ENCODE data around the gene TRIM54. TPM values are rescaled to one million over a fixed set of nuclear protein-coding genes. Genes with fewer than 3 reads are reported as not detected.
A peak's percentile ranks its signal among the peaks of the same experiment; 100 is the strongest.

The TRIM54 gene
- total and polyA plus RNA-seq, 2 donors (not counting 3 experiments of a cell fraction or from before 2014, with no cell fraction given): 0.51 to 1.7 TPM

GRCh38 chr2:27249891-27250651, 32.2 kb upstream of the TRIM54 start:
- H3K9me3 ChIP-seq (replicated peaks; ENCODE audit: control insufficient read depth, insufficient read depth, low read length): no peaks in the 10 kb centered on the region
- dilution Hi-C loops (cut with MboI; ENCODE audit: extremely low pct_ligation_motif_present, low sequenced_read_pairs): no loop called here
- CTCF ChIA-PET: interaction anchor here (1.1 to 6.8 kb wide), 7 partner anchors 12 to 53 kb away, joined by 3 to 81 read pairs (median 4); partner anchors contain the start of genes SLC30A3 and TRIM54
- FAIRE-seq (peak; percentile 55), DNase-seq (ENCODE audit: low read depth, low spot score) (peak; percentile 64)
- TF ChIP-seq, protein P1, sequence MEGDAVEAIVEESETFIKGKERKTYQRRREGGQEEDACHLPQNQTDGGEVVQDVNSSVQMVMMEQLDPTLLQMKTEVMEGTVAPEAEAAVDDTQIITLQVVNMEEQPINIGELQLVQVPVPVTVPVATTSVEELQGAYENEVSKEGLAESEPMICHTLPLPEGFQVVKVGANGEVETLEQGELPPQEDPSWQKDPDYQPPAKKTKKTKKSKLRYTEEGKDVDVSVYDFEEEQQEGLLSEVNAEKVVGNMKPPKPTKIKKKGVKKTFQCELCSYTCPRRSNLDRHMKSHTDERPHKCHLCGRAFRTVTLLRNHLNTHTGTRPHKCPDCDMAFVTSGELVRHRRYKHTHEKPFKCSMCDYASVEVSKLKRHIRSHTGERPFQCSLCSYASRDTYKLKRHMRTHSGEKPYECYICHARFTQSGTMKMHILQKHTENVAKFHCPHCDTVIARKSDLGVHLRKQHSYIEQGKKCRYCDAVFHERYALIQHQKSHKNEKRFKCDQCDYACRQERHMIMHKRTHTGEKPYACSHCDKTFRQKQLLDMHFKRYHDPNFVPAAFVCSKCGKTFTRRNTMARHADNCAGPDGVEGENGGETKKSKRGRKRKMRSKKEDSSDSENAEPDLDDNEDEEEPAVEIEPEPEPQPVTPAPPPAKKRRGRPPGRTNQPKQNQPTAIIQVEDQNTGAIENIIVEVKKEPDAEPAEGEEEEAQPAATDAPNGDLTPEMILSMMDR (IDR thresholded peaks at IDR 0.05; ENCODE audit: extremely low read depth in 1 of 2, insufficient read depth in 1 of 2, low read depth in 1 of 2, low read length in 2 of 2): peak; percentile 83 to 89
- TF ChIP-seq GATA2 (IDR thresholded peaks at IDR 0.05; ENCODE audit: insufficient read depth, insufficient read length, low read depth, low read length): no peak
- no peak for TF ChIP-seq MYC (IDR thresholded peaks at IDR 0.05; ENCODE audit: low read depth, low read length)
- no peaks in the 10 kb centered on the region for H4K20me1 ChIP-seq (replicated peaks; ENCODE audit: control insufficient read depth, extremely low read depth, insufficient read depth, low read length)
- no peak overlapping the region for H3K27ac ChIP-seq (ENCODE audit: insufficient read depth, low read depth, low read length)
- H3K9me1 ChIP-seq (replicated peaks; ENCODE audit: control insufficient read depth, extremely low read depth, insufficient read depth, low read length): no peaks in the 10 kb centered on the region
- no peaks in the 10 kb centered on the region for H3K27me3 ChIP-seq (ENCODE audit: control insufficient read depth in 2 of 2, insufficient read depth in 2 of 2, low read length in 2 of 2)
- H3K36me3 ChIP-seq (ENCODE audit: control insufficient read depth in 2 of 2, extremely low read depth in 1 of 2, insufficient read depth in 2 of 2, low read length in 2 of 2): peaks cover 0 to 3% of the 10 kb centered on the region in 2 experiments
- H3K79me2 ChIP-seq (ENCODE audit: control insufficient read depth, insufficient read depth, low read length): no peaks in the 10 kb centered on the region
- H3K4me3 ChIP-seq (replicated peaks in 1 of 3; ENCODE audit: insufficient read depth in 1 of 3, low read depth in 1 of 3, low read length in 3 of 3): no peak overlapping the region
- POLR2A ChIA-PET: no interaction called here
- intact Hi-C loops (cut with micrococcal nuclease): loop anchor here (1.0 to 5.0 kb wide), 4 partner anchors 15 to 122 kb away; partner anchors contain the start of genes EIF2B4 and SNX17
- no TSS peak for BruUV-seq (replicated peaks)
- H3K9ac ChIP-seq (replicated peaks; ENCODE audit: extremely low read depth, insufficient read depth, low read length): no peak overlapping the region
- peak overlapping the region; percentile 40 for H2AFZ ChIP-seq (ENCODE audit: low read depth, low read length)
- H3K4me2 ChIP-seq (ENCODE audit: insufficient read depth, low read length): no peak overlapping the region
- peaks cover 15% of the 10 kb centered on the region for H3K4me1 ChIP-seq (ENCODE audit: control insufficient read depth, extremely low read depth, insufficient read depth, low read length)
